HCT116 (cell line): ENCODE measurements around the gene NAALADL2. TPM values are rescaled to one million over a fixed set of nuclear protein-coding genes. Genes with fewer than 3 reads are reported as not detected.

ENCODE experiments used
- ATAC-seq: fragments of 200-7000 bp; cut with Tn5 transposase; 2 replicates; pipeline ENCODE4 v1.9.1; 2020; ENCODE audit warnings: mild to moderate bottlenecking, moderate library complexity
- BruUV-seq: library from RNA; stranded (reverse); fragments of 400-500 nt; replicated peaks from 2 replicates; lab custom pipeline; 2021; lab: Mats Ljungman, UMichigan
- CTCF ChIA-PET: fragments of 300-600 bp; sonication (Branson Sonifier 250); formaldehyde crosslinking; loops from one replicate; lab custom pipeline; 2021; ENCODE audit warnings: antibody characterized with exemption; lab: Charles Lee
- POLR2A ChIA-PET: fragments of 300-600, 350-600 bp; sonication (Branson Sonifier 250); formaldehyde crosslinking; loops from one replicate; lab custom pipeline; 2021; ENCODE audit warnings: antibody characterized with exemption; lab: Charles Lee
- RAD21 ChIA-PET, 2 experiments: fragments of 300-600 bp; sonication (Branson Sonifier 250); formaldehyde crosslinking; loops; one replicate each; lab custom pipeline; 2023; ENCODE audit warnings: low total read pairs in 2 of 2; ENCODE audit not compliant: uncharacterized antibody in 2 of 2, unreplicated experiment in 2 of 2, low non-redundant PET in 1 of 2; lab: Charles Lee
- DNase-seq: peaks from one replicate; pipeline ENCODE4 v3.0.0-alpha.2; 2010; ENCODE audit warnings: low read depth, low spot score
- H2AFZ ChIP-seq: fragments of 200-600 bp; shearing (Covaris generic), sonication (generic); 2 replicates; pipeline ENCODE4 v1.6.1; 2017; ENCODE audit warnings: low read depth, mixed run types, mixed read lengths, antibody characterized with exemption, low read length; ENCODE audit not compliant: poor library complexity, severe bottlenecking
- H3K27ac ChIP-seq: 2 replicates; pipeline ENCODE4 v1.5.1; 2012; ENCODE audit warnings: low read depth, low read length
- H3K27me3 ChIP-seq: fragments of 200-600 bp; sonication (generic); 2 replicates; pipeline ENCODE4 v1.6.1; 2016; ENCODE audit warnings: mixed run types, low read length, mixed read lengths; ENCODE audit not compliant: insufficient read depth
- H3K36me3 ChIP-seq, 2 experiments: fragments of 200-500 bp in 1 of 2; fragments of 200-600 bp in 1 of 2; sonication (Bioruptor generic) in 1 of 2; sonication (generic) in 1 of 2; 2 replicates each; pipeline versions ENCODE4 v1.5.1 to v1.6.1; 2014 to 2016; ENCODE audit warnings: low read length in 2 of 2, inconsistent platforms in 1 of 2, mixed read lengths in 1 of 2, mixed run types in 1 of 2; ENCODE audit not compliant: insufficient read depth in 2 of 2, control insufficient read depth in 1 of 2
- H3K4me1 ChIP-seq, 2 experiments: fragments of 200-600 bp in 1 of 2; sonication (generic) in 1 of 2; 2 replicates each; pipeline versions ENCODE4 v1.5.1 to v1.6.1; 2012 to 2017; ENCODE audit warnings: low read length in 2 of 2, inconsistent platforms in 1 of 2, mild to moderate bottlenecking in 1 of 2, mixed read lengths in 1 of 2, mixed run types in 1 of 2, moderate library complexity in 1 of 2; ENCODE audit not compliant: insufficient read depth in 2 of 2, control insufficient read depth in 1 of 2
- H3K4me2 ChIP-seq: fragments of 200-600 bp; sonication (generic); 2 replicates; pipeline ENCODE4 v1.6.1; 2017; ENCODE audit warnings: mixed run types, low read length, mixed read lengths
- H3K4me3 ChIP-seq, 2 experiments: fragments of 200-600 bp in 1 of 2; sonication (generic) in 1 of 2; replicated peaks in 1 of 2; 2 replicates each; pipeline ENCODE4 v1.5.1; 2011 to 2016; ENCODE audit warnings: low read length in 2 of 2, control low read depth in 1 of 2, low read depth in 1 of 2, mild to moderate bottlenecking in 1 of 2, mixed read lengths in 1 of 2, mixed run types in 1 of 2
- H3K79me2 ChIP-seq: fragments of 200-600 bp; sonication (generic); 2 replicates; pipeline ENCODE4 v1.6.1; 2017; ENCODE audit warnings: mild to moderate bottlenecking, mixed run types, low read length, moderate library complexity, mixed read lengths; ENCODE audit not compliant: insufficient read depth
- H3K9ac ChIP-seq: fragments of 200-600 bp; sonication (generic); 2 replicates; pipeline ENCODE4 v1.6.1; 2016; ENCODE audit warnings: low read length, mixed read lengths
- H3K9me2 ChIP-seq: fragments of 200-600 bp; sonication (generic), shearing (Covaris generic); 2 replicates; pipeline ENCODE4 v1.6.1; 2017; ENCODE audit warnings: mixed run types, mild to moderate bottlenecking, moderate library complexity; ENCODE audit not compliant: insufficient read depth
- H3K9me3 ChIP-seq, 2 experiments: fragments of 200-500 bp in 1 of 2; fragments of 200-600 bp in 1 of 2; sonication (Bioruptor generic) in 1 of 2; sonication (generic) in 1 of 2; 2 replicates each; pipeline ENCODE4 v1.6.1; 2014 to 2017; ENCODE audit warnings: low read length in 2 of 2, mixed read lengths in 2 of 2, inconsistent platforms in 1 of 2, low read depth in 1 of 2, mild to moderate bottlenecking in 1 of 2, mixed run types in 1 of 2, moderate library complexity in 1 of 2; ENCODE audit not compliant: control insufficient read depth in 1 of 2, insufficient read depth in 1 of 2
- H4K20me1 ChIP-seq: fragments of 200-600 bp; sonication (generic), shearing (Covaris generic); 2 replicates; pipeline ENCODE4 v1.6.1; 2017; ENCODE audit warnings: mixed run types, mild to moderate bottlenecking, moderate library complexity; ENCODE audit not compliant: insufficient read depth
- EZH2phosphoT487 ChIP-seq: fragments of 200-600 bp; IDR thresholded peaks from 2 replicates; pipeline ENCODE4 v1.6.1; 2018; ENCODE audit warnings: antibody characterized with exemption, borderline replicate concordance
- FOSL1 ChIP-seq: IDR thresholded peaks from 2 replicates; pipeline ENCODE4 v1.6.1; 2012; ENCODE audit warnings: low read depth
- POLR2A ChIP-seq: IDR thresholded peaks from 2 replicates; pipeline ENCODE4 v1.7.0; 2011; ENCODE audit warnings: borderline replicate concordance; ENCODE audit not compliant: insufficient read depth, insufficient read length; ENCODE audit errors: extremely low read depth
- POLR2AphosphoS5 ChIP-seq: IDR thresholded peaks from 2 replicates; pipeline ENCODE4 v1.6.1; 2011; ENCODE audit warnings: mild to moderate bottlenecking, low read depth, low read length, moderate library complexity
- RAD21 ChIP-seq: IDR thresholded peaks from 2 replicates; pipeline ENCODE4 v1.6.1; 2012; ENCODE audit warnings: low read depth, mild to moderate bottlenecking
- SRF ChIP-seq: IDR thresholded peaks from 2 replicates; pipeline ENCODE4 v1.6.1; 2012; ENCODE audit warnings: low read depth
- TCF7L2 ChIP-seq: IDR thresholded peaks from 2 replicates; pipeline ENCODE4 v1.7.0; 2011; ENCODE audit warnings: borderline replicate concordance, inconsistent platforms; ENCODE audit not compliant: insufficient read depth, insufficient read length; ENCODE audit errors: extremely low read depth
- intact Hi-C: fragments of 100-400 bp; cut with micrococcal nuclease; formaldehyde crosslinking; loops from 2 replicates; pipeline ENCODE4 v1.10.0; 2022
- total RNA-seq: library from RNA; stranded (reverse); gene quantifications from one replicate; pipeline ENCODE4 v1.2.1, GENCODE V29; 2021; ENCODE audit not compliant: unreplicated experiment
- TF ChIP-seq, protein P1 (sequence below): IDR thresholded peaks from 2 replicates; pipeline ENCODE4 v1.6.1; 2012
- TF ChIP-seq, protein P2 (sequence below), 3 experiments: fragments of 200-600 bp in 1 of 3; sonication (generic) in 1 of 3; IDR thresholded peaks in 2 of 3; conservative IDR thresholded peaks in 1 of 3; 2 replicates each; pipeline ENCODE4 v1.5.1; 2012 to 2017; ENCODE audit warnings: low read depth in 2 of 3, low read length in 2 of 3, antibody characterized with exemption in 1 of 3, borderline replicate concordance in 1 of 3, control low read depth in 1 of 3, mild to moderate bottlenecking in 1 of 3, mixed read lengths in 1 of 3, mixed run types in 1 of 3, moderate library complexity in 1 of 3; ENCODE audit not compliant: insufficient read depth in 1 of 3

Gene NAALADL2
- total RNA-seq, 1 experiment from 2014 or later: 2.9 TPM

DNA sequence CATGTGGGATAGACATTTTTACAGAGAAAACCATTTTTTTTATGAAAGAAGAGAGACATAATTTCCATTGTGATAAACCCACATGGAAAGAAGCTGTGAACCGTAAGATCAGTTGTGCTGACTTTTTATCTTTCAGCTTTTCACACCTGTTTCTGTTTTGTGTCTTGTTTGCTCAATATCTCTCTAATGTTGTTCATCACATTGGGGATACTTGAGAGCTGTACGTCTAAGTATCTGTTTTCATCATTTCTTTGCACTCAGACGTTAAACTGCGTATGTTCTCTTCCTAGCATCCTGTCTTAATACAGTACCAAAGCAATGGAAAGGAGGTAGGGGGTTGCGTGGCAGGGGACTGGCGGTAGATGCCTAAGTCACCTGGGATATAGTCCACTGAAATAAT lies 449.0 kb downstream of the NAALADL2 start:
- intact Hi-C loops: no loop called here
- Histone ChIP-seq H3K27ac (no peak overlapping the region), H3K9me2 (no peaks in the 10 kb centered on the region), H3K79me2 (no peaks in the 10 kb centered on the region), H2AFZ (no peak overlapping the region), H3K36me3 (no peaks in the 10 kb centered on the region), H4K20me1 (no peaks in the 10 kb centered on the region), H3K4me2 (peak overlapping the region; percentile 2; the same call in 1 of the 2 replicates), H3K9me3 (no peaks in the 10 kb centered on the region), H3K27me3 (no peaks in the 10 kb centered on the region), H3K9ac (no peak overlapping the region), H3K4me3 (no peak overlapping the region), H3K4me1 (no peaks in the 10 kb centered on the region)
- ATAC-seq (no peak), DNase-seq (no peak)
- ChIA-PET CTCF (no interaction called here), POLR2A (no interaction called here), RAD21 (no interaction called here)
- BruUV-seq: no TSS peak
- TF ChIP-seq EZH2phosphoT487: no peak
- TF ChIP-seq, protein P1, sequence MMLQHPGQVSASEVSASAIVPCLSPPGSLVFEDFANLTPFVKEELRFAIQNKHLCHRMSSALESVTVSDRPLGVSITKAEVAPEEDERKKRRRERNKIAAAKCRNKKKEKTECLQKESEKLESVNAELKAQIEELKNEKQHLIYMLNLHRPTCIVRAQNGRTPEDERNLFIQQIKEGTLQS: no peak
- TF ChIP-seq, protein P2, sequence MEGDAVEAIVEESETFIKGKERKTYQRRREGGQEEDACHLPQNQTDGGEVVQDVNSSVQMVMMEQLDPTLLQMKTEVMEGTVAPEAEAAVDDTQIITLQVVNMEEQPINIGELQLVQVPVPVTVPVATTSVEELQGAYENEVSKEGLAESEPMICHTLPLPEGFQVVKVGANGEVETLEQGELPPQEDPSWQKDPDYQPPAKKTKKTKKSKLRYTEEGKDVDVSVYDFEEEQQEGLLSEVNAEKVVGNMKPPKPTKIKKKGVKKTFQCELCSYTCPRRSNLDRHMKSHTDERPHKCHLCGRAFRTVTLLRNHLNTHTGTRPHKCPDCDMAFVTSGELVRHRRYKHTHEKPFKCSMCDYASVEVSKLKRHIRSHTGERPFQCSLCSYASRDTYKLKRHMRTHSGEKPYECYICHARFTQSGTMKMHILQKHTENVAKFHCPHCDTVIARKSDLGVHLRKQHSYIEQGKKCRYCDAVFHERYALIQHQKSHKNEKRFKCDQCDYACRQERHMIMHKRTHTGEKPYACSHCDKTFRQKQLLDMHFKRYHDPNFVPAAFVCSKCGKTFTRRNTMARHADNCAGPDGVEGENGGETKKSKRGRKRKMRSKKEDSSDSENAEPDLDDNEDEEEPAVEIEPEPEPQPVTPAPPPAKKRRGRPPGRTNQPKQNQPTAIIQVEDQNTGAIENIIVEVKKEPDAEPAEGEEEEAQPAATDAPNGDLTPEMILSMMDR (IDR thresholded peaks at IDR 0.05 in 2 of 3, conservative IDR thresholded peaks at IDR 0.05 in 1 of 3; ENCODE audit: borderline replicate concordance in 1 of 3, insufficient read depth in 1 of 3, low read depth in 2 of 3, low read length in 2 of 3): no peak
- no peak for TF ChIP-seq POLR2A
- TF ChIP-seq FOSL1: no peak
- no peak for TF ChIP-seq SRF
- no peak for TF ChIP-seq TCF7L2
- no peak for TF ChIP-seq RAD21
- no peak for TF ChIP-seq POLR2AphosphoS5
